ENCODE data around the gene NDFIP1. TPM values are rescaled to one million over a fixed set of nuclear protein-coding genes. Genes with fewer than 3 reads are reported as not detected.

Gene NDFIP1
- total RNA-seq, 3 donors from 2014 or later: 45.7 to 53.2 (median 49.4) TPM

- no peaks in the 10 kb centered on the region for H3K36me3 ChIP-seq (ENCODE audit: low read depth)
- no peak overlapping the region for H3K4me3 ChIP-seq
- H3K4me1 ChIP-seq (ENCODE audit: low read depth): peaks cover 4% of the 10 kb centered on the region
- TF ChIP-seq CTCF (IDR thresholded peaks at IDR 0.05): no peak
- DNase-seq: no peak
- intact Hi-C loops (cut with DNase I, micrococcal nuclease): no loop called here
- ATAC-seq: no peak
- no peaks in the 10 kb centered on the region for H3K9me3 ChIP-seq
These were observed 67.0 kb downstream of the NDFIP1 start for GRCh38 chr5:142175461-142176142.

- Histone ChIP-seq H3K4me3 (no peak overlapping the region), H3K36me3 (ENCODE audit: low read depth) (no peaks in the 10 kb centered on the region), H3K9me3 (no peaks in the 10 kb centered on the region), H3K4me1 (ENCODE audit: low read depth) (peaks cover 4% of the 10 kb centered on the region)
- no peak for TF ChIP-seq CTCF (IDR thresholded peaks at IDR 0.05)
- intact Hi-C loops (cut with DNase I, micrococcal nuclease): no loop called here
- DNase-seq (no peak), ATAC-seq (no peak)
These were observed 67.7 kb downstream of the NDFIP1 start for GRCh38 chr5:142176255-142176654.

- TF ChIP-seq CTCF (IDR thresholded peaks at IDR 0.05): no peak
- ATAC-seq (no peak), DNase-seq (no peak)
- Histone ChIP-seq H3K4me3 (no peak overlapping the region), H3K36me3 (ENCODE audit: low read depth) (no peaks in the 10 kb centered on the region), H3K4me1 (ENCODE audit: low read depth) (peaks cover 4% of the 10 kb centered on the region), H3K9me3 (no peaks in the 10 kb centered on the region)
- intact Hi-C loops (cut with DNase I, micrococcal nuclease): no loop called here
These were observed 70.1 kb downstream of the NDFIP1 start for GRCh38 chr5:142178651-142179050.

- intact Hi-C loops (cut with DNase I, micrococcal nuclease): no loop called here
- H3K9me3 ChIP-seq: no peaks in the 10 kb centered on the region
- ATAC-seq (peak; percentile 58), DNase-seq (no peak)
- peaks cover 4% of the 10 kb centered on the region for H3K4me1 ChIP-seq (ENCODE audit: low read depth)
- H3K36me3 ChIP-seq (ENCODE audit: low read depth): no peaks in the 10 kb centered on the region
- no peak for TF ChIP-seq CTCF (IDR thresholded peaks at IDR 0.05)
- H3K4me3 ChIP-seq: no peak overlapping the region
These were observed 71.3 kb downstream of the NDFIP1 start for GRCh38 chr5:142179776-142180387.

GRCh38 chr5:142181096-142181495 is 72.5 kb downstream of the NDFIP1 start:
- H3K36me3 ChIP-seq (ENCODE audit: low read depth): no peaks in the 10 kb centered on the region
- no peak for TF ChIP-seq CTCF (IDR thresholded peaks at IDR 0.05)
- H3K4me1 ChIP-seq (ENCODE audit: low read depth): peaks cover 4% of the 10 kb centered on the region
- peak in 1 of 3 donors; percentile 17 for DNase-seq
- ATAC-seq: peak; percentile 67
- intact Hi-C loops (cut with DNase I, micrococcal nuclease): no loop called here
- no peak overlapping the region for H3K4me3 ChIP-seq
- no peaks in the 10 kb centered on the region for H3K9me3 ChIP-seq

Data from mucosa of descending colon (tissue), 3 donors.